HG03457 (cell line): Measurements from ENCODE around the gene NSMCE1.

ENCODE experiments used
- ATAC-seq: cut with Tn5 transposase; IDR thresholded peaks from one replicate; pipeline ENCODE4 v1.9.1; 2021; ENCODE audit warnings: moderate number of reproducible peaks; ENCODE audit not compliant: unreplicated experiment

The NSMCE1 gene

GRCh38 chr16:27199235-27199586 is 69.4 kb downstream of the NSMCE1 start:
- no peak for ATAC-seq

- ATAC-seq: no peak
Observed at GRCh38 chr16:27198451-27199234, 69.9 kb downstream of the NSMCE1 start.

- ATAC-seq: no peak
Observed at GRCh38 chr16:27197004-27197403, 71.6 kb downstream of the NSMCE1 start.

- no peak for ATAC-seq
Observed at GRCh38 chr16:27195941-27196595, 72.5 kb downstream of the NSMCE1 start.

- ATAC-seq: no peak
Observed at GRCh38 chr16:27195076-27195741, 73.4 kb downstream of the NSMCE1 start.

GRCh38 chr16:27193300-27193990 is 75.1 kb downstream of the NSMCE1 start:
- no peak for ATAC-seq

- ATAC-seq: no peak
Observed at GRCh38 chr16:27191352-27191924, 77.1 kb downstream of the NSMCE1 start.

GRCh38 chr16:27190316-27190871 is 78.2 kb downstream of the NSMCE1 start:
- no peak for ATAC-seq

GRCh38 chr16:27189335-27189972 is 79.1 kb downstream of the NSMCE1 start:
- no peak for ATAC-seq

- no peak for ATAC-seq
Observed at GRCh38 chr16:27188633-27189032, 79.9 kb downstream of the NSMCE1 start.

GRCh38 chr16:27185776-27186130 is 82.8 kb downstream of the NSMCE1 start:
- ATAC-seq: no peak

GRCh38 chr16:27182906-27183405 is 85.6 kb downstream of the NSMCE1 start:
- no peak for ATAC-seq

GRCh38 chr16:27181019-27181790 is 87.4 kb downstream of the NSMCE1 start:
- ATAC-seq: no peak

- ATAC-seq: peak; percentile 67
Observed at GRCh38 chr16:27179500-27180072, 89.0 kb downstream of the NSMCE1 start.

GRCh38 chr16:27177031-27177774 is 91.4 kb downstream of the NSMCE1 start:
- ATAC-seq: no peak

GRCh38 chr16:27175888-27176287 is 92.7 kb downstream of the NSMCE1 start:
- ATAC-seq: no peak
